ENCODE data around the gene BCO1.

Gene BCO1

DNA sequence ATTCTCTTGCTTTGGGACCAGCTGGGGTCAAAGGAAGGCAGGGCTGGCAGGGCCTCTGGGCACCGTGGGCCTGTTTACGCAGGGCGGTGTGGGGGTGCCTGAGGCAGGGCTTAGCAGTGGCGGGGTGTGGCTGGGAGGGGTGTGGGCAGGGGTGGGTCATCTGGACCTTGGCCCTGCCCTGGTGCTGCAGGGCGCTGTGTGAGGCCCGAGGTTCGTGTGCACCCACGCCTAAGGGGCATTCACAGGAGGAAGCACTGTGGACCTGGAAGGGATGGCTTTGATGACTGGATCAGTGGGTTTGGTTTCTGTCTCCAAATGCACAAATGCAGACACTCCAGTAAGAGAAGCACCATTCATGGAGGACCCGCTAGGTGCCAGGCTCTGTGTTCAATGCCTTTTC is 37.3 kb downstream of the BCO1 start:
- no peak for DNase-seq (ENCODE audit: low read depth)

DNA sequence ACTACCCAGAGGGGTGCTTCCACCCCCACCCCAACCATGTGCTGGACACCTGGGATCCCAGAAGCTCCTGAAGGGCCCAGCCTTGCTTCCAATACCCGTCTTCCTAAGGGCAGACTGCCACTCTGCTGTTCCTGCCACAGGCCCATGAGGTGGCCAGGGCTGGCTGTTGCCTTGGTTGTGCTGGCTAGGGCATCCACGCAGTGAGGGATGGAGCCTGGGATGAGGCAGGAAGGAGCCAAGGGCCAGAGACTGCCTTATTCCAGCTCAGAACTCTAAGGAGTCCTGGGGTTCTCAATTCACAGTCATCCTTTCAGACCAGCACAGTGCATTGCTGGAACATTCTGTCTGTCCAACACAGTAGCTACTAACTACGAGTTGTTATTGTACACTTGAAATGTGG is 37.8 kb downstream of the BCO1 start:
- no peak for DNase-seq (ENCODE audit: low read depth)

DNA sequence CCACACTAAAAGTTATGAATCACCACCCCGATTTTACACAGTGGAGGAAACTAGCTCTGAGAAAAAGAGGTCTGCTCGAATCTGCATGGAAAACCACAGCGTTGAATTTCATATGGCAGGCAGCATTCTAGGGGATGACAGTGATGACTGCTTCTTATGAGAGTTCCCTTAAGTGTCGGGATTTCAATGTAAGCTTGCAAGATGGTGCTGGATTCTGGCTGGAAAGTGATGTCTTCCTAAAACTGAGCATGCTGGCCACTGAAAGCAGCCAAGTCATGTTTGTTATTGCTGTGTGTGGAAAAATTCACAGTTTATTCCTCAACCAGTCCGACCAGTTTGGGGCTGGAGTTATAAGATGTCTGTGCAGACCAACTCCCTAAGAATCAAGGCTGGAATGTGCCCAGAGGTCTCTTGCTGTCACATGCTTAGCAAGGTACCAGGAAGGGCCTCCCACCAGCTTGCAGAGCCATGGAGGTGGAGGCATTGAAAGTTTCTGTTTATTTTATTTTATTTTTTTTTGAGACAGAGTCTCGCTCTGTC is 39.1 kb downstream of the BCO1 start:
- DNase-seq (ENCODE audit: low read depth) = no peak

DNA sequence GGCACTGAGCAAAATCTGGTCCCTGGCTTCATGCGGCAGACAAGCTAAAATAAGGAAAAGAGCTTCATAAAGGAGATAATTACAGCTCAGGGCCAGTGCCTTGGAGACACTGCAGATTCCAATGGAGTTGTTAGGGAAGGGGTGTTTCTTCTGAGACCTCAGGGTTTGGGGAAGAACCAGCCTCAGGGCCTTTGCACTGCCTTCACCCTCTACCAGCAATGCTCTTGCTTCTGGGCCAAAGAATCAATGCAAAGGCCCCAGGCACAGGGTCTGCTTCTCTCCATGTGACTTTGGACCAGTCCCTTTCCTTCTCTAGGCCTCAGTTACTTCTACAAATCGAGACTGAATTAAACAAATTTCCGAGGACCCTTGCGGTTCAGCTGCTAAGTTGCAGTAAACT is 40.0 kb downstream of the BCO1 start:
- DNase-seq (ENCODE audit: low read depth) = no peak

DNA sequence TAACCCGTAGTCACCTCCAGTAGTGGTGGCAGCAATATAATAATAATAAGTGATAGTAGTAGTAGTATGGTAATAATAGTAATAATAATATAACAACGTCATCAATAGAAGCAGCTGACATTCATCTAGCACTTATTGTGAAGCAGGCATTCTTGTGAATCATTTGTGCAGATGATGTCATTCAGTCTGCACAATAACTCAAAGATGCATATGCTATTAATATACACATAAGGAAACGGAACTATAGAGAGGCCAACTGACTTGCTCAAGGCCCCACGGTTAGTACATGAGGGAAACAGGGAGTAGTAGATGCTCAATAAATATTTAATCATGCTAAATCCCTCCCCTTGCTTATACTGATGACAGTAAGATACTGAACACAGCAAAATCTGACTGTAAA is 40.9 kb downstream of the BCO1 start:
- DNase-seq (ENCODE audit: low read depth) = no peak

DNA sequence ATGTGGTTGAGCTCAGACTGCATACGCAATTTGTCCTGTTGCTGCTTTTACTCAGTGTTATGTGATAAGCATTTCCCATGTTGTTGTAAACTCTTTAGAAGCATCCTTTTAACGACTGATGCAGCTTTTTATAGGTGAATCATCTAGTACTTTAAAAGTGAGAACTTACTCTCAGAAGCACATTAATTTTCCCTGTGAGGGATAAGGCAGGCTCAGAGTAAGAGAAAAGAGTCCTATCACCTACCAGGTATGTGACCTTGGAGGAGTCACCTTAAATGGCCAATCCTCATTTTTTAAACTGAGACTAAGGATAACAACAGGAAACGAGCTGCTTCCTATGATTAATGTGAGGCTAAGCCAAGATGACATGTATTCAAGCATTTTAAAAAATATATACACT is 41.9 kb downstream of the BCO1 start:
- no peak for DNase-seq (ENCODE audit: low read depth)

DNA sequence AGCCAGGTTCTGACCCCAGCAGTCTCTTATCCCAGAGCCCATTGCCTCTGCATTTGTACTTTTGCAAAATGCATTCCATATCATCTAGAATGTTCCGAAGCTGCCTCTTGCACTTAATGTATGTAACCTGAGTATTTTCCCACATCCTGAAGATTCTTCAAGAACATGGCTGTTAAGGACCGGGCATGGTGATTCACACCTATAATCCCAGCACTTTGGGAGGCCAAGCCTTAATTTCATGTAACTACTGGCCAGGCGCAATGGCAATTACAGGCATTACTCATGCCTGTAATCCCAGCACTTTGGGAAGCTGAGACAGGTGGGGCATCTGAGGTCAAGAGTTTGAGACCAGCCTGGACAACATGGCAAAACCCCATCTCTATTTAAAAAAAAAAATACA is 44.6 kb downstream of the BCO1 start:
- DNase-seq (ENCODE audit: low read depth) = no peak

DNA sequence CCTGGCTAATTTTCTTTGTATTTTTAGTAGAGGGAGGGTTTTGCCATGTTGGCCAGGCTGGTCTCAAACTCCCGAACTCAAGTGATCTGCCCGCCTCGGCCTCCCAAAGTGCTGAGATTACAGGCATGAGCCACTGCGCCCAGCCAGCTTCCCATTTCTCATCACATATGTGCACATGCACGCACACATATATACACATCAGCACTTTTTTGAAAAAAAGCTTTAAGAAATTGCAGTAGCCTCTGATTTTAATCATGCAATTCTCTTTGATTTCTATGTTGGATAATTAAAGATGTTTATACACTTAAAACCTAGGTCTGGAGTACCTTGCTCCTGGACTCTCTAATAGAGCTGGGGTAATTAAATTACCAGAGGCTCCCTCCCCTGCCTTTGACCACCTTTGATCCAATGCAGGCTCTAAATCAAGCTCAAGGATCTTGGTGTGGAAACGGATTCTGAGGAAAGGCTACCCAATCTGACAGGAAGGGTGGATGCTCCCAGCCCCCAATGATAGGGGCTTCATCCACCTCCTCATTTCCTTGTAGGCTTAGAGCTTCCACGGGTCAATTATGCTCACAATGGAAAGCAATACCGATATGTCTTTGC is 46.6 kb downstream of the BCO1 start:
- no peak for DNase-seq (ENCODE audit: low read depth)

DNA sequence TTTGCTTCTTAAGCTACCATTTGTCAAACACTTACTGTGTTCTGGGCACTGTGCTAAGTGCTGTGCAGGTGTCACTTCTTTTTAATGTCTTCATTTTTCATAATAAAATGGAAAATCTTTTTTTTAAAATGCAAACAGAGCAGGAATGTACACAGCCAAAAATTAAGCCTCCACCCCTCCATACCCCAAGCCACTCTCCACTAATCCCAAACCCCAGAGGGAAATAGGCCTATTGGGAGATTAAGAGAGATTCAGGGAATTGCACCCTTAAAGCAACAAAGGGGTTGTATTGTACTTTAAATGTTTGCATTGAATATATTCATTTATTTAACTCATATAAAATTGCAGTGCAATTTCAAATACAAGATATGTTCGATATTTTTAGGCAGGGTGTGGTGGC is 47.7 kb downstream of the BCO1 start:
- DNase-seq (ENCODE audit: low read depth) = no peak

DNA sequence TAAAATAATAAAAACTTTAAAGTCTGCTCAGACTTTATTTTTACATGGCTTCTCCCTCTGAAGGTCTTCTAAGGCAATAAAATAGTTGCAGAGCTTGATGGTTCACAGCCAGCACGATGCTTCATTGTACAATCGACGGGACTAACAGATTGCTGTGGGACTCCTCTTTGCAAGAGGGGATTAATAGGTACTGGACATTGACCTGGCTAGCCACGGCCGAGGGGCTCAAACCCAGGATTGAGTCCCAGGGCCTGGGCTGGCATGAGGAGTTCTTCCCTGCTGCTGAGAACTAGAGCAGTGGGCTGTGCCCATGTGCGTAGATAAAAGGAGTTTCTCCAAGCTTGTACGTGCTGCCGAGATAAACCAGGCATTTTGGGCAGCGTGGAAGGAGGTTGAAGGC is 52.6 kb downstream of the BCO1 start:
- no peak for DNase-seq (ENCODE audit: low read depth)

DNA sequence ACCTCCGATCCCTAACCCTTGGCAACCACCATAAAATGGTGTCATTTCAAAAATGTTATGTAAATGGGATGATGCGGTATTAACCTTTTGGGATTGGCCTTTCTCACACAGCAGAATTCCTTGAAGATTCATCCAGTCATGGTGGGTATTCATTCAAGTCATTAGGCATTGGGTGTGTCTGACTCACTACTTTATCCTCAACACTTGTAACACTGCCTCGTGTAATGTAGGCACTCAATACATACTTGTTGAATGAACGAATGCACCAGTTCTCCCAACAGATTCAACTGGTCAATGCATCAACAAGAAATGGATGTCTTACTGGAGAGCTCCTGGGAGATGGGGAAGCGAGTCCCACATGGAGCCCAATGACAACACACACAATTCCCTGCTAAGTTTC is 54.4 kb downstream of the BCO1 start:
- DNase-seq (ENCODE audit: low read depth) = no peak

DNA sequence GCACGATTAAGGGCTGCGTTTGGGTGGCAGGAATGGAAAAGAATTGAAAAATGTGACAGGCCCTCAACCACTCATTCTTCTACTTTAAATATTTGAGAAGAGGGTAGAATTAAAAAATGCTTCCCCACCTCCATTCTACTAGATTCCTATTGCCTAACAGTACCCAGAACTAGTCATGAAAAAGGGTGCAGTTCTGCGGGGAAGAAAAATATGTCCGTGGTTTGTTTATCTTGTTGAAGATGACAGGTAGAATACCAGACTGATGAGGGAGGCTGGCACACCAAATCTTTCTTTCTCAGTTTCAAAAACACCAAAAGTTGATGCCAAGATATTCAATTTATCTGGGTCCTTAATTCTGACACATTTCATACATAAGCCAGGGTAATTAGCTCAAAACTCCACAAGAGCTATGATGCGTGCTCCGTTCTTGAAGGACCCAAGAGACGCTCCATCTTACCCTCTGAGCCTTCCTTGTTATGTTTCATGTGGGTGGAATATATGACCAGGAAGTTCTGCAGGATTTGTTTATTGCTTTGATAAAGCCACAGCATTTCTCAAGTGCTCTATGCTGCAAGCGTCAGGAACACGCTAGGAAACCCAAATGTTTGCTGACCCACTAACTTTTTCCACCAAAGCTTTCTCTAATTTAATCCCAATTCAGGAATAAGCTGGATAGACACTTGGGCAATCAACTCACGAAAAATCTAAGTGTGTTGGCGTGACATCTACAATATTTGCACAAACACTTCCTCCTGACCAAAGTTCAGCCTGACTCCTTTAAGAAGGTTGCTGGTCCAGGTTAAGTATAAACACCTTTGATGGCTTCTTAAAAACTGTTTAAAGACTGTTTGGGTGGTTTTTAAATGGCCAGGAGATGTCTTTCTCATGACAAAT is 55.7 kb downstream of the BCO1 start:
- no peak for DNase-seq (ENCODE audit: low read depth)

DNA sequence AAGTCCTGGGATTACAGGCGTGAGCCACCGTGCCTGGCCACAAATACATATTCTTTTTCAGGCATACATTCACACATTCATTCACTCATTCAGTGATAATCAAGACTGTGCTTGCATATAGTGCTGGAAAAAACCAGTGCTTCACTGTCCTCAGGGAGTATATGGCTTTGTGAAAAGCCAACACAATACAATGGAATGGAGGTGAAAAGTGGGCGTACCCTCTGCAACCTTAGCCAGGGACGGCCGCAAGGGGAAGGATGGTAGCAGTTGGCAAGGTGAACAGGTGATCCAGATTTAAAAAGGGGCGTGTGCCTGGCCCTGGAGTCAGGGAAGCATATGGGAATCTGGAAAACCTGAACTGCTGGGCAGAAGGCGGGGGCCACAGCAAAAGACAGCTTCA is 58.1 kb downstream of the BCO1 start:
- DNase-seq (ENCODE audit: low read depth) = no peak

DNA sequence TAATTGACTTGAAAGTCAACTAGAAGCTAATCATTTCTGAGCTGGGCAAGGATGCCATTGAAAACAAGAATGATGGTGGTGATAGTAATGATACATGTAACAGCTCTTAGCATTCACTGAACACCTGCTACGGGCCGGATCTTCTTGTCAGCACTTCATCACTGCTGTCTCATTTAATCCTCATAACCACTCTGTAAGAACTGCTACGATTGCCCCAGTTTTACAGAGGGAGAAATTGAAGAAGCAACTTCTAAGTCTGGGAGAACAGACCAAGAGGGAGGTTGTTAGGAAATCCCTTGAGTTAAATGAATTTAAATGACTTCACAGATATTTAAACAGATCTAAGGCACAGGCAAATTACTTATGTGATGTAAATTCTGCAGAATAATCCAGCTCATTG is 69.3 kb downstream of the BCO1 start:
- no peak for DNase-seq (ENCODE audit: low read depth)

DNA sequence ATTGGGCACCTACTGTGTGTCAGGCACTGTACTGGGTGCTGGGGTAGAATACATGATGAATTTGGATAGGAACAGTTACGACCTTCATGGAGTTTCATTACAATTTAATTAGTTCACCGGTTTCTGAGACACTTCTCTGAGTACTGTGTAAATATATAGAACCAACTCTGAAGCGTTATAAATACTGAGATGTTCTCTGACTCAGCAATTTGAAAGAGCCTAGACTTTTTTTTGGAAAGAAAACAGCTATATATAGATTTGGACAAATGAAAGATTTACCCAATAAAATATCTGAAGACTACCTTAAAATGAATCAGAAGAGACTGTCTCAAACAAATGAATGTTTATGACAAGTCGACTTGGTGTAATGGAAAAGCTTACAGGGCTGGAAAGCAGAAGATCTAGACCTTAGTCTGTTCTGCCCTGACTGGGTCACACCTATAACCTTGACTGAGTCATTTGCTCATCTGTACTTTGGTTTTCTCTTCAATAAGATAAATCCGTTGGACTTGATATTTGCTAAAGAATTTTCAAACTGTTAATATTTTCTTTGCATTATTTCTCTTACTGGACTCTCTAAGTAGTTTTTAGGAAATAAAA is 71.7 kb downstream of the BCO1 start:
- no peak for DNase-seq (ENCODE audit: low read depth)

DNA sequence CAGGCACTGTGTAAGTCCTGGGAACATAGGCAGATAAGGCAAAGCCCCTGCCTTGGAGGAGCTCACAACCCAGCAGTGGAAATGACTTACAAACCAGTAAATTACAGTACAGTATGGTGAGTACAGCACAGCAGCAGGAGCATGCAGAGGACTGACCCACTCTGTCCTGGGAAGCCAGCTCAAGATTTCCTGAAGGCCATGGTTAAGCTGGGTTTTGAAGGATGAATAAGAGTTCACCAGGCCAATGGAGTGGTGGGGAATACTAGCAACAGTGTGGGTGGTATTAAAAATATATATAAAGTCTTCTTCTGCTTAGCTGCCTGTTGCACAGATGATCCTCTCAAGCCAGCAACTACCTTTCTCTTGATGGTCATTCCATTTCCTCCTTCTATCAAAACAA is 73.3 kb downstream of the BCO1 start:
- no peak for DNase-seq (ENCODE audit: low read depth)

DNA sequence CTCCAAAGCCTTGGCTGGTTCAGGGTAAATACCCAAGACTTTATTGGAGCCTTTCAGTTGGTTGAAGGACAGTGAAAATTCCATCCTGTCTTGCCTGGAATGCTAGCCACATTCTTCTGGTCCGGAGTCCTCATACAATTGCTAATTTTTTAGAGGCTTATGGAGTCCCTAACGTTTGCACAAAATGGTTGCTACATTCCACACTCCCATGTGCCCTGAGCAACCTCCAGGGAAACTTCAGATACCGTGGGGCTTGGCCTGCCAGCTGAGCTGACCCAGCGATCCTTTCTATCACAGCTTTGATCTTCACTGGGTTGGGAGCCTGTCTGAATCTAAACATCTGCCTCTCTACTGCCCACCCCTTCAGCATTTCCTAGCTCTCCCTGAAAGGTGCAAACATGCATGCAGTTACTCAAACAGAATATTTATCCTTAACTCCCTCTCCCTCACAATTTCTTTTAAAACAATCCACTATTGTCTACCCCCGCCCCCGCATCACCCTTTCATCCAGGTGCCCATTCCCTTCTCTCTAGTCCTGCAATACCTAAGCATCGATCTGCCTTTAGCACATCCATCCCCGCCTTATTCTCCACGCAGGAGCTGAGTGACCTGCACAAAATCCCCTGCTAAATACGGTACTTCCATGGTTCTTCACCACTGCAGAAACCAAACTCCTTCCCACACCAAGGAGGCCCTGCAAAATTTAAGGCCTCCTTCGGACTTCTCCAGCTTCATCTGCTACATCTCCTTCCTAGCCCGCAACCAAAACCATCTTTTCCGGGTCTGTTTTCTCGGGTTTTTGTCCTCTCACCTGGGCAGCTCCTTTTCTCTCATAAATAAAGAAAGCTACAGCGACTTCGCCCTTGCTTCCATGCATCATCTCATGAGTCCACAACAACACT is 75.5 kb downstream of the BCO1 start:
- DNase-seq (ENCODE audit: low read depth) = no peak

DNA sequence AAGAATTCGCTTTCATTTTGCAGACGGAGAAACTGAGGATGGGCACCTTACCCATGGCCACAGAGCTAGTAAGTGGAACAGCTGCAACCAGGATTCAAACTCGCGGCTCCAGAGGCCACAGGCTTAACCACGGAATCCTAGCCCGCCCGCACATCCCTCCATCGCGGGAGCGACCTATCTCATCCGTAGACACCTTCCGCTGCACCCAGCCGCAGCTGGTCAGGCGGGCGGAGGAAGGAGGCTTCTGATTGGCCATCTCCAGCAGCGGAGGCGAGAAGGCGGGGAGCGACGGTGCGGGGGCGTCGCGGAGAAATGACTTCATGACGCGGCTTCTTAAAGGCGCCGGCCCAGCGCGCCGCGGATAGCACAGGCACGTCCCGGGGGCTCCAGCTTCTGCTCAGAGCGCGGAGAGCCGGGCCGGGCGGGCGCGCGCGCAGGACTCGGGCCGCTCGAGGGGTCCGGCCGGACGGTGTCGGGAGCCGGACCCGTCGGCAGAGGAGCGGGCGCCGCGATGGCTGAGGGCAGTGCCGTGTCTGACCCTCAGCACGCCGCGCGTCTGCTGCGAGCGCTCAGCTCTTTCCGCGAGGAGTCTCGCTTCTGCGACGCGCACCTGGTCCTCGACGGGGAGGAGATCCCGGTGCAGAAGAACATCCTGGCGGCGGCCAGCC is 76.2 kb downstream of the BCO1 start, which contains the start of gene GAN:
Gene GAN, plus strand, starts transcription at position 360 of the 668 bp plus-strand sequence. Its CDS starts 152 bp downstream, at position 512.
- DNase-seq (ENCODE audit: low read depth) = peak; percentile 89

DNA sequence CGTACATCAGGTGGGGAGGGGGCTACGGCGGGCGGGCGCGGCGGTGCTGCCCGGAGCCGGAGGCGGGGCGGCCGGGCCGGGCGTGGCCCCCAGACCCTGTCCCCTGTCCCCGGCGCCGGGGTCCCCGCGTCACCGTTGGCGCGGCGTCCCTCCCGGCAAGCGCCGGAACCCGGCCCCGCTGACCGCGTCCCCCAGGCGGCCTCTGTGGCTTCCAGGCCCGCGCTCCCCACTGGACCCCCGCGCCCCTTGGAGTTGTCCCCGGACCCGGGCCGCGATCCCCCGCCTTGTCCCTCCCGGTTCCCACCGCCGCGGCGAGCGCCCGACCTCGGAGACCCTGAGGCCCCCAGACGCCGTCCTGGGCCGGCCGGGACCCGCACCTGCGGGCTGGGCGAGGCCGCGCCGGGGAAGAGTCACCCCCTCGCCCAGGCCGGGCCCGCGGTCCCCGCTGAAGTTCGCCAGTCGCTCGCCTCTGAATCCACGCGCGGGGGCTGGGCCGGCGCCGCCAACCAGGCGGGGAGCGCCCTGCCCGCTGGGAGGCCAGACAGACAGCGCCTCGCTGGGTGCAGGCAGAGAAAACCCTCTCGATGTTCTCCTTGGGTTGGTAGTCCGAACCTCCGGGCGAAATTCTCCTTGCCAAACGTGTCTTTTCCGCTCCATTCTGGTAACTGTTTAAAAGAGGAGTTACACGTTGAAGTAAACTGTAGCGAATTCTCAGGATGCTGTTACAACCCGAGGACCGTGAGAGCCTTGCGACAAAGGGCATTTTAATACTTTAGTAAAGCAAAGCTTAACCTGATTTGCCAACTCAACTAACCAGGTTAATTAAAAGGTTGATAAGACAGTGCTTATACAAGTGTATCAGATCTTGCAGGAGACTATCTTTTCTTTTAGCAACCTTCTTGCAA is 77.0 kb downstream of the BCO1 start:
- no peak for DNase-seq (ENCODE audit: low read depth)

DNA sequence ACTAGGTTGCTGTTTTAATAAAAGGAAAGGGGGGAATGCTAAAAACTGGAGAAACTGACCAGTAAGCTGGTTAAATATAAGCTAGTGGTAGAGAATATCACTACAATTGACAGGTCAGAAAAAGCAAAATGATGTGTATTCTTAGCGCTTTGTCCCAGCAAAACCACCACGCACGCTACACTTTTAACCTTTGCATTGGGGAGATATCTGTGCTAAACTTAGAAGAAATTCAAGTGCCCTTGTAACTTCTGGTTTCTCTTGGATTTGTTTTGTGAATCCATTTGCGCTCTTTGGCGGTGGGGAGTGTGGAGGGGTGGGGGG is 77.6 kb downstream of the BCO1 start:
- no peak for DNase-seq (ENCODE audit: low read depth)

DNA sequence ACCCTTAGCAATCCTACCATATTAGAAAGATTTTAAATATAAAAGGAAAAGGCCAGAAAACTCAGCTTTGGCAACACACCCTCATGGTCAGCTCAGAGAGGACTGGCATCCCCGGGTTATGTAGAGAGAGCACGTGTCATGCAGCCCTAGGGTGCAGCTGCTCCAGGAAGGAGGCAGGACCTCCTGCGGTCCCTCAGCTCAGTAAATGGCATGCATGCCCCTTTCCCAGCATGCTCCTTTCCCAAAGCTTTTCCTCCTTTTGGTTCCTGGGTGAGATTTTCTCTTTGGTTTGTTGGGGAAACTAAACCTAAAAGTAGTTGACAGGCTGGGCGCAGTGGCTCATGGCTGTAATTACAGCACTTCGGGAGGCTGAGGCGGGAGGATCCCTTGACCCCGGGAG is 80.2 kb downstream of the BCO1 start:
- DNase-seq (ENCODE audit: low read depth) = no peak

All from T-helper 22 cell (primary cell).